HG03571 (cell line): ENCODE measurements around the gene TSPAN32.
"Not testable (repeated sequence)": the region's sequence is repeated elsewhere in the genome, so short reads cannot be mapped to it uniquely, and the experiment has no call there.

Experiments used
- ATAC-seq: cut with Tn5 transposase; IDR thresholded peaks from one replicate; pipeline ENCODE4 v1.9.1; 2021; ENCODE audit not compliant: unreplicated experiment

Gene TSPAN32

GRCh38 chr11:2332569-2332968, 30.8 kb downstream of the TSPAN32 start:
- not testable (repeated sequence) for ATAC-seq

GRCh38 chr11:2333486-2334205, 31.8 kb downstream of the TSPAN32 start:
- not testable (repeated sequence) for ATAC-seq

GRCh38 chr11:2335286-2335685, 33.5 kb downstream of the TSPAN32 start:
- not testable (repeated sequence) for ATAC-seq

- ATAC-seq: not testable (repeated sequence)
Observed at GRCh38 chr11:2338760-2339159, 36.9 kb downstream of the TSPAN32 start.

- no peak for ATAC-seq
Observed at GRCh38 chr11:2342557-2342956, 40.7 kb downstream of the TSPAN32 start.

GRCh38 chr11:2342981-2343380, 41.2 kb downstream of the TSPAN32 start:
- no peak for ATAC-seq

- ATAC-seq: no peak
Observed at GRCh38 chr11:2343502-2343901, 41.7 kb downstream of the TSPAN32 start.

- ATAC-seq: no peak
Observed at GRCh38 chr11:2345050-2345449, 43.2 kb downstream of the TSPAN32 start.

GRCh38 chr11:2346014-2346413, 44.2 kb downstream of the TSPAN32 start:
- no peak for ATAC-seq

- no peak for ATAC-seq
Observed at GRCh38 chr11:2346586-2347307, 44.9 kb downstream of the TSPAN32 start.

GRCh38 chr11:2347308-2347830, 45.6 kb downstream of the TSPAN32 start:
- no peak for ATAC-seq

GRCh38 chr11:2348986-2349385, 47.2 kb downstream of the TSPAN32 start:
- ATAC-seq: no peak

GRCh38 chr11:2351701-2352100, 49.9 kb downstream of the TSPAN32 start:
- ATAC-seq: no peak

- ATAC-seq: no peak
Observed at GRCh38 chr11:2352420-2352819, 50.6 kb downstream of the TSPAN32 start.

- ATAC-seq: no peak
Observed at GRCh38 chr11:2355000-2355644, 53.3 kb downstream of the TSPAN32 start.

GRCh38 chr11:2357246-2357645, 55.4 kb downstream of the TSPAN32 start:
- no peak for ATAC-seq

GRCh38 chr11:2357651-2358050, 55.8 kb downstream of the TSPAN32 start:
- ATAC-seq: not testable (repeated sequence)

- ATAC-seq: no peak
Observed at GRCh38 chr11:2358754-2359442, 57.1 kb downstream of the TSPAN32 start.

- no peak for ATAC-seq
Observed at GRCh38 chr11:2359557-2359956, 57.7 kb downstream of the TSPAN32 start.

GRCh38 chr11:2360081-2360642, 58.3 kb downstream of the TSPAN32 start:
- no peak for ATAC-seq

GRCh38 chr11:2361565-2361964, 59.8 kb downstream of the TSPAN32 start:
- no peak for ATAC-seq
